ENCODE data around the gene TUBGCP6. TPM values are rescaled to one million over a fixed set of nuclear protein-coding genes. Genes with fewer than 3 reads are reported as not detected.
A peak's percentile ranks its signal among the peaks of the same experiment; 100 is the strongest.

The TUBGCP6 gene
- total and polyA plus RNA-seq, 2 donors (not counting 3 experiments of a cell fraction or from before 2014, with no cell fraction given) = 33.1 to 45.3 TPM

DNA sequence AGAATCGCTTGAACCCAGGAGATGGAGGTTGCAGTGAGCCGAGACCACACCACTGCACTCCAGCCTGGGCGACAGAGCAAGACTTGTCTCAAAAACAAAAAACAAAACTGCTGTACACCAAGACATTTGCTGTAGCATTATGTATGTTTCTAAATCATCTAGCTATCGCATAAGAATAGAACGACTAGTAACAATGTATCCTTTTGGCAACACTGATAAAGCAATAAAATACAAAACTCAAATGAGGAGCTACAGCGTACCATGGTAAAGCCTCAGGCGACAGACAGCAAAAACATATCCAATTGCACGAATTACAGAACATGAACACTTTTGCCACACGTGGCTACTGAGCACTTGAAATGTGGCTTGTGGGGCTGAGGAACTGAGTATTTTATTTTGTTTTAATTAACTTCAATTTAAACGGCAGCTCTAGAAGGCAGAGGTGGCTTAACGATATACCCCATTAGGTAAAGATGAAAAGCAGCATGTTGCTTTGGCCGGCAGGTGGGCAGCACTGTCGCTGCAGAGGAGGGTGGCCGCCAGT is 2.3 kb downstream of the TUBGCP6 start:
- peaks cover 0 to 14% of the 10 kb centered on the region in 2 experiments for H3K36me3 ChIP-seq (ENCODE audit: control insufficient read depth in 2 of 2, extremely low read depth in 1 of 2, insufficient read depth in 2 of 2, low read length in 2 of 2)
- ChIA-PET POLR2A (no interaction called here), CTCF (interaction anchor here (1.3 to 2.8 kb wide), 4 partner anchors 8 to 283 kb away, joined by 5 to 24 read pairs (median 6); partner anchors contain the start of genes HDAC10 and SCO2)
- no peak overlapping the region for H2AFZ ChIP-seq (ENCODE audit: low read depth, low read length)
- peak overlapping the region in 2 of 3 experiments; percentile 15 to 37 for H3K4me3 ChIP-seq (replicated peaks in 1 of 3; ENCODE audit: insufficient read depth in 1 of 3, low read depth in 1 of 3, low read length in 3 of 3)
- FAIRE-seq (no peak), DNase-seq (ENCODE audit: low read depth, low spot score) (no peak)
- no peaks in the 10 kb centered on the region for H3K9me1 ChIP-seq (replicated peaks; ENCODE audit: control insufficient read depth, extremely low read depth, insufficient read depth, low read length)
- no peaks in the 10 kb centered on the region for H4K20me1 ChIP-seq (replicated peaks; ENCODE audit: control insufficient read depth, extremely low read depth, insufficient read depth, low read length)
- peaks cover 26% of the 10 kb centered on the region for H3K4me1 ChIP-seq (ENCODE audit: control insufficient read depth, extremely low read depth, insufficient read depth, low read length)
- BruUV-seq (replicated peaks) = no TSS peak
- no peak overlapping the region for H3K27ac ChIP-seq (ENCODE audit: insufficient read depth, low read depth, low read length)
- H3K27me3 ChIP-seq (ENCODE audit: control insufficient read depth in 2 of 2, insufficient read depth in 2 of 2, low read length in 2 of 2) = no peaks in the 10 kb centered on the region
- H3K79me2 ChIP-seq (ENCODE audit: control insufficient read depth, insufficient read depth, low read length) = peaks cover 47% of the 10 kb centered on the region
- H3K9me3 ChIP-seq (replicated peaks; ENCODE audit: control insufficient read depth, insufficient read depth, low read length) = no peaks in the 10 kb centered on the region
- H3K9ac ChIP-seq (replicated peaks; ENCODE audit: extremely low read depth, insufficient read depth, low read length) = no peak overlapping the region
- dilution Hi-C loops (cut with MboI; ENCODE audit: extremely low pct_ligation_motif_present, low sequenced_read_pairs) = no loop called here
- peak overlapping the region; percentile 85 for H3K4me2 ChIP-seq (ENCODE audit: insufficient read depth, low read length)
- intact Hi-C loops (cut with micrococcal nuclease) = no loop called here
- no peak for TF ChIP-seq POLR2A (IDR thresholded peaks at IDR 0.05; ENCODE audit: low read depth, low read length)
- no peak for TF ChIP-seq FOS (IDR thresholded peaks at IDR 0.05; ENCODE audit: borderline replicate concordance, insufficient read depth, low read length)
- no peak for TF ChIP-seq EZH2 (IDR thresholded peaks at IDR 0.05; ENCODE audit: borderline replicate concordance, low read depth, low read length, severe bottlenecking)
- TF ChIP-seq GATA2 (IDR thresholded peaks at IDR 0.05; ENCODE audit: insufficient read depth, insufficient read length, low read depth, low read length) = no peak
- TF ChIP-seq MYC (IDR thresholded peaks at IDR 0.05; ENCODE audit: low read depth, low read length) = no peak
- TF ChIP-seq, protein P1, sequence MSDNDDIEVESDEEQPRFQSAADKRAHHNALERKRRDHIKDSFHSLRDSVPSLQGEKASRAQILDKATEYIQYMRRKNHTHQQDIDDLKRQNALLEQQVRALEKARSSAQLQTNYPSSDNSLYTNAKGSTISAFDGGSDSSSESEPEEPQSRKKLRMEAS (IDR thresholded peaks at IDR 0.05; ENCODE audit: insufficient read depth, insufficient read length) = no peak
- TF ChIP-seq, protein P2, sequence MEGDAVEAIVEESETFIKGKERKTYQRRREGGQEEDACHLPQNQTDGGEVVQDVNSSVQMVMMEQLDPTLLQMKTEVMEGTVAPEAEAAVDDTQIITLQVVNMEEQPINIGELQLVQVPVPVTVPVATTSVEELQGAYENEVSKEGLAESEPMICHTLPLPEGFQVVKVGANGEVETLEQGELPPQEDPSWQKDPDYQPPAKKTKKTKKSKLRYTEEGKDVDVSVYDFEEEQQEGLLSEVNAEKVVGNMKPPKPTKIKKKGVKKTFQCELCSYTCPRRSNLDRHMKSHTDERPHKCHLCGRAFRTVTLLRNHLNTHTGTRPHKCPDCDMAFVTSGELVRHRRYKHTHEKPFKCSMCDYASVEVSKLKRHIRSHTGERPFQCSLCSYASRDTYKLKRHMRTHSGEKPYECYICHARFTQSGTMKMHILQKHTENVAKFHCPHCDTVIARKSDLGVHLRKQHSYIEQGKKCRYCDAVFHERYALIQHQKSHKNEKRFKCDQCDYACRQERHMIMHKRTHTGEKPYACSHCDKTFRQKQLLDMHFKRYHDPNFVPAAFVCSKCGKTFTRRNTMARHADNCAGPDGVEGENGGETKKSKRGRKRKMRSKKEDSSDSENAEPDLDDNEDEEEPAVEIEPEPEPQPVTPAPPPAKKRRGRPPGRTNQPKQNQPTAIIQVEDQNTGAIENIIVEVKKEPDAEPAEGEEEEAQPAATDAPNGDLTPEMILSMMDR (IDR thresholded peaks at IDR 0.05; ENCODE audit: extremely low read depth in 1 of 2, insufficient read depth in 1 of 2, low read depth in 1 of 2, low read length in 2 of 2) = no peak
- no peak for TF ChIP-seq JUN (IDR thresholded peaks at IDR 0.05; ENCODE audit: borderline replicate concordance, insufficient read depth, insufficient read length, low read depth)
- no peak for TF ChIP-seq POLR2AphosphoS5 (IDR thresholded peaks at IDR 0.05; ENCODE audit: insufficient read depth, low read depth, low read length)

All from endothelial cell of umbilical vein (primary cell).